GM18519 (cell line): ENCODE results near the gene GNB4.

Source experiments
- ATAC-seq: cut with Tn5 transposase; IDR thresholded peaks from one replicate; pipeline ENCODE4 v1.9.1; 2021; ENCODE audit warnings: mild to moderate bottlenecking, moderate library complexity; ENCODE audit not compliant: unreplicated experiment, low FRiP score

Gene GNB4

DNA sequence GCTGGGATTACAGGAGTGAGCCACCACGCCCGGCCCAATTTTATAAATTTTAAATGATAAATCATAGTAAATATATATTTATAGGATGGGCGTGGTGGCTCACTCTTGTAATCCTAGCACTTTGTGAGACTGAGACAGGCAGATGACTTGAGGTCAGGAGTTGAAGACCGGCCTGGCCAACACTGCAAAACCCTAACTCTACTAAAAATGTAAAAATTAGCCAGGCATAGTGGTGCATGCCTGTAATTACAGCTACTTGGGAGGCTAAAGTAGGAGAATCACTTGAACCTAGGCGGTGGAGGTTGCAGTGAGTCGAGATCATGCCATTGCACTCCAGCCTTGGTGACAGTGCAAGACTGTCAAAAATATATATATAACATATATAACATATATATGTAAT, 77.3 kb downstream of the GNB4 start:
- ATAC-seq = no peak

DNA sequence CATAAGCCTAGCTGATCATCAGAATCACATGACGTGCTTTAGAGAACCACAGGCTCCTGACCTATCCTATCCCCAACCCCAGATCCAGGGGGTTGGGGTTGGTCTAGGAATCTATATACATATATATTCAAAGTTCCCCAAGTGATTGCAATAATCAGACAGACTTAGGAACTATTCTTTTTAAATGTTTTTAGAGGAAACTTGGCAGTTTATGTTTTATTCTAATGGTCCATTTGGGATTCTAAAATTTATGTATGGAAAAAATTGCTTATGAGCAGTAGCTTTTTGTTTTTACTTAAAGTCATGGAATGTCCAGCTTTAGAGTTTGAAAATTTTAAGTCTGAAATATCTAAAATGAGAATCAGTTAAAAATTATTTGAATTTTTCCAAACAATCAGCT, 81.6 kb downstream of the GNB4 start:
- no peak for ATAC-seq

DNA sequence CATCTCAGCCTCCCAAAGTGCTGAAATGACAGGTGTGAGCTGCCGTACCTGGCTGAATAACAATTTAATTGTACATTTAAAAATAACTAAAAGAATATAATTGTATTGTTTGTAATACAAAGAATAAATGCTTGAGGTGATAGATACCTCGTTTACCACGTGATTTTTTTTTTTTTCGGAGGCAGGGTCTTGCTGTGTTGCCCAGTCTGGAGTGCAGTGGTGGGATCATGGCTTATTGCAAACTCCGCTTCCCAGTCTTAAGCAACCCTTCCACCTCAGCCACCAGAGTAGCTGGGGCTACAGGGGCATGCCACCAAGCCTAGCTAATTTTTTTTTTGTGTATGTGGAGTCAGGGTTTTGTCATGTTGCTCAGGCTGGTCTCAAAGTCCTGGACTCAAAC, 87.9 kb downstream of the GNB4 start:
- ATAC-seq = no peak

DNA sequence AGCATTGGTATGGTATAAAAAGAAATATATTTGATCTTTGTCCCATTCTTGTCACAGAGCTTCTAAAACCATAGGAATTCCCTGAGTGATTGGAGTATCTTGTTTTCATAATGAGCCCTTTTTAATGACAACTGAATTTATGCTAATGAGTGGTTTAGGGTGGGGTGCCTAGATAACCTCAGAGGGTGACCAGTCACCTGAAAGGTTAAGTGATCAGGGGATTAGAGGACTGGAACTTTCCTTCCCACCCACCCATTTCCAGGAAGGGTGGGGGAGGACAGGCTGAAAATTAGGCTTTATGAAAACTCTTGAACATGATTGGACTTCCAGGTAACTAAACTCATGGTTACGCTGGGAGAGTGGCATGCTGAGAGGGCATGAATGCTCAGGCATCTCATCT, 95.3 kb downstream of the GNB4 start:
- ATAC-seq = no peak

DNA sequence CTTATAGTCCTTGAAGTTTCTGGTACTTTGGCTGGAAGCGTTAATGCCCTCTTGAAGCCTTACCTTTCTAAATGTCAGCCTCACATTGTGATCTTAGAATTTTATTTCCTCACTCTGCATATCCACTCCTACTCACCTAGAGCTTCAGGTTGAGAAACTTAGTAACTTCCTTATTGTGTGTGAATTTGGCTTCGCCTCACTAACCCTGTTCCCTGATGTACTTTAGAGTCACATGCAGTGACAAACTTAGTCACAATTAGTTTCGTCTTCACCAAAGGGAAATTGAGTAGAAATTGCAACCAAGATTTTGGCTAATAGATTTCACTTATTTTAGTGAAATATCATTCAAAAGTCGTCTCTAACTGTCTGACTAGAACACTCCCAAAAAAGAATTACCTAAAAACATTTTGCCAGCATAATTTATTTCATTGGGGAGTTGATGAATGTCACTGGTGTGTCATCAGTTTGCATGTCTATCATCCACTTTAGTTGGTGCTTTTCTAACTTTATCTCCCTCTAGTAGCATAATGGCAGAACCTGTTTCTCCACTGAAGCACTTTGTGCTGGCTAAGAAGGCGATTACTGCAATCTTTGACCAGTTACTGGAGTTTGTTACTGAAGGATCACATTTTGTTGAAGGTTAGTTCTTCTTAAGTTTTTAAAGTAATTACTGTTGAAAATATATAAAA, 102.8 kb downstream of the GNB4 start:
- peak; percentile 49 for ATAC-seq

DNA sequence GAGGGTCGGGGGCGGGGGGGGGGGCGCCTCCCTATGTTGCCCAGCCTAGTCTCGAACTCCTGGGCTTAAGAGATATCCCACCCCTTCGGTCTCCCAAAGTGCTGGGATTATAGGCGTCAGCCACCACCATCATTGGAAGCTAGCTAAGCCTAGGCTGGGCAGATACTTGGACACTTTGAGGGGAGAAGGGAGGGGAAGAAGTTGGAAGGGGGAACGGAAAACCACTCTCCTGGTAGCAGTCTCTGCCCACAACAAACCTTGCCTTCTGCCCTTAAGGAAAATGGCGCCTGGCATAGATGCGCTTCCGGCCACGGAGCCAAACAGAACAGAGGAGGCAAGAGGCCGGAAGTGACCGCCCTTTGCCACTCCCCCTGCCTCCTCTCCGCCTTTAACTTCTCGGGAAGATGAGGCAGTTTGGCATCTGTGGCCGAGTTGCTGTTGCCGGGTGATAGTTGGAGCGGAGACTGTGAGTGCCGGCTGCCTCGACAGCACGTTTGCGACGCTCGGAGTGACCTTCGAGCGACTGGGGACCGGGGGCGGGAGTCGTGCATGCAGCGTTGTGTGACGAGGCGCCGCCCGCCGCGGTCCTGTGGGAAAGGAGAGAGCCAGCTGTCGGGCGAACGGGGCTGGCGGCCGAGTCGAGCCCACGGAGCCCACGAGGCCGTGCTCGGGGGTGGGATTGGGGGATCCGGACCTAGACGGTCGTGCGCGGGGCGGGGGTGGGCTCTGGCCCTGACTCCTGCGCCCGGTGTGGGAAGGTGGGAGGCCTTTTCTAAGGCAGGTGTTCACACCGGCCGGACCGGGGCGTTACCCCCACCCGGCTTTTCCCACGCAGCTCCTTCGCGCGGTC, 103.7 kb downstream of the GNB4 start, which contains the start of gene MFN1:
Gene MFN1 (plus strand): TSS at position 365 of the 850 bp plus-strand sequence. CDS start 1,143 bp downstream, outside the sequence.
- peak; percentile 81 for ATAC-seq
